ENCODE measurements around the gene NGFR. TPM values are rescaled to one million over a fixed set of nuclear protein-coding genes. Genes with fewer than 3 reads are reported as not detected.

NGFR gene
- total and polyA plus RNA-seq, 9 of the 15 experiments (the other 6 are each of a cell fraction or from before 2014, with no cell fraction given), result 0.07 to 0.23 (median 0.13) TPM; not detected in 4

- TF ChIP-seq ZNF165 (CRISPR knock-in tag; IDR thresholded peaks at IDR 0.05; ENCODE audit: borderline replicate concordance) (no peak), NR4A1 (CRISPR knock-in tag; IDR thresholded peaks at IDR 0.05) (no peak), NR4A1 (tag; IDR thresholded peaks at IDR 0.05) (peak; percentile 57; the same call in 1 of the 2 replicates), TGIF2 (CRISPR knock-in tag; IDR thresholded peaks at IDR 0.05) (no peak), ZNF586 (CRISPR knock-in tag; conservative IDR thresholded peaks at IDR 0.05) (no peak), MCM7 (IDR thresholded peaks at IDR 0.05) (no peak), SRSF3 (IDR thresholded peaks at IDR 0.05; ENCODE audit: insufficient read depth, low read length) (no peak), CBFA2T3 (IDR thresholded peaks at IDR 0.05) (peak; percentile 83), GTF2A2 (tag; IDR thresholded peaks at IDR 0.05) (no peak), ZFP91 (CRISPR knock-in tag; IDR thresholded peaks at IDR 0.05) (no peak), ZNF764 (CRISPR knock-in tag; IDR thresholded peaks at IDR 0.05; ENCODE audit: low read depth) (no peak), ZBTB1 (CRISPR knock-in tag; IDR thresholded peaks at IDR 0.05; ENCODE audit: borderline replicate concordance, low read depth) (no peak), TAL1 (IDR thresholded peaks at IDR 0.05) (peak; percentile 17; the same call in 1 of the 2 replicates), HOMEZ (CRISPR knock-in tag; IDR thresholded peaks at IDR 0.05) (no peak), HDAC2 (IDR thresholded peaks at IDR 0.05) (no peak), NCOA4 (IDR thresholded peaks at IDR 0.05; ENCODE audit: partially characterized antibody) (no peak), TEAD4 (IDR thresholded peaks at IDR 0.05; ENCODE audit: low read length) (no peak), TEAD4 (CRISPR knock-in tag; IDR thresholded peaks at IDR 0.05; ENCODE audit: borderline replicate concordance) (peak; percentile 40; the same call in 1 of the 2 replicates), HDAC6 (IDR thresholded peaks at IDR 0.05; ENCODE audit: low read depth, low read length) (no peak), NFE2 (IDR thresholded peaks at IDR 0.05; ENCODE audit: low read depth) (no peak), ZNF830 (CRISPR knock-in tag; IDR thresholded peaks at IDR 0.05) (no peak), FOXM1 (IDR thresholded peaks at IDR 0.05; ENCODE audit: low read depth) (no peak), FOXM1 (CRISPR knock-in tag; IDR thresholded peaks at IDR 0.05; ENCODE audit: low read depth) (no peak), PHF21A (IDR thresholded peaks at IDR 0.05; ENCODE audit: borderline replicate concordance, low read depth) (no peak)
- TF ChIP-seq, protein P1, sequence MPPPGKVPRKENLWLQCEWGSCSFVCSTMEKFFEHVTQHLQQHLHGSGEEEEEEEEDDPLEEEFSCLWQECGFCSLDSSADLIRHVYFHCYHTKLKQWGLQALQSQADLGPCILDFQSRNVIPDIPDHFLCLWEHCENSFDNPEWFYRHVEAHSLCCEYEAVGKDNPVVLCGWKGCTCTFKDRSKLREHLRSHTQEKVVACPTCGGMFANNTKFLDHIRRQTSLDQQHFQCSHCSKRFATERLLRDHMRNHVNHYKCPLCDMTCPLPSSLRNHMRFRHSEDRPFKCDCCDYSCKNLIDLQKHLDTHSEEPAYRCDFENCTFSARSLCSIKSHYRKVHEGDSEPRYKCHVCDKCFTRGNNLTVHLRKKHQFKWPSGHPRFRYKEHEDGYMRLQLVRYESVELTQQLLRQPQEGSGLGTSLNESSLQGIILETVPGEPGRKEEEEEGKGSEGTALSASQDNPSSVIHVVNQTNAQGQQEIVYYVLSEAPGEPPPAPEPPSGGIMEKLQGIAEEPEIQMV (tag; conservative IDR thresholded peaks at IDR 0.05; ENCODE audit: low read depth), result no peak
- TF ChIP-seq, protein P2, sequence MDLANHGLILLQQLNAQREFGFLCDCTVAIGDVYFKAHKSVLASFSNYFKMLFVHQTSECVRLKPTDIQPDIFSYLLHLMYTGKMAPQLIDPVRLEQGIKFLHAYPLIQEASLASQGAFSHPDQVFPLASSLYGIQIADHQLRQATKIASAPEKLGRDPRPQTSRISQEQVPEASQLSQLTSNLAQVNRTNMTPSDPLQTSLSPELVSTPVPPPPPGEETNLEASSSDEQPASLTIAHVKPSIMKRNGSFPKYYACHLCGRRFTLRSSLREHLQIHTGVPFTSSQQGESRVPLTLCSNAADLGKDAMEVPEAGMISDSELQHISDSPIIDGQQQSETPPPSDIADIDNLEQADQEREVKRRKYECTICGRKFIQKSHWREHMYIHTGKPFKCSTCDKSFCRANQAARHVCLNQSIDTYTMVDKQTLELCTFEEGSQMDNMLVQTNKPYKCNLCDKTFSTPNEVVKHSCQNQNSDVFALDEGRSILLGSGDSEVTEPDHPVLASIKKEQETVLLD (IDR thresholded peaks at IDR 0.05), result no peak
Observed at GRCh38 chr17:49515196-49515770, 20.2 kb downstream of the NGFR start (continued).
